ENCODE measurements around the gene CCDC88C. TPM values are rescaled to one million over a fixed set of nuclear protein-coding genes. Genes with fewer than 3 reads are reported as not detected.

The CCDC88C gene
- total RNA-seq, 1 donor = under 0.01 TPM

DNA sequence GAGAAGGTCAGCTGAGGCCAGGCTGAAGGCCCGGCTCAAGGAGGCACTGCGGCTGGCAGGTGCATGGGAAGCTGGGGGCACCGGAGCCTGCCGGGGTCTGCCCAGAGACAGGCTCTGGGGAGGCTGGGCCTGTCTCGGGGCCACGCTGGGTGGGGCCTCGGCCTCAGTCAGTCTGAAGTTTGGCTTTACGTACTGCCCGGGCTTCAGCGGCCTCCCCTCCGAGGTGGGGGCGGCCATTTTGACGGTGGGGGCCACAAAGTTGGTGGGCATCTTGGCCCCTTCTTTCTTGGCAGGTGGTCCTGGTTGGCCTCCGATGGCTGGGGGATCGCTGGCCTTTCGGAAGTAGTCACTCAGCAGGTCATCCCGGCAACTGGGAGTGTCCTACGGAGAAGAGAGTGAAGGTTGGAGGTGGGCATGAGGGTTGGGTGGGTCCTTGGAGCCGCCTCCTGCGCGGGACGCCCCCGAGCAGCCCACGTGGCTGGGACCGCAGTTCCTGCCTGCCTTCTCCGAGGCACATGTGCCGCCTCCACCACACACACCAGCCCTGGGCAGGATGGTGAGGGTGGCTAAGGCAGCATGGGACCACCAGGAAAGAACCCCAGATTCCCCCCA, 144.2 kb downstream of the CCDC88C start:
- no peak overlapping the region for H3K4me3 ChIP-seq (ENCODE audit: low read depth, low read length)
- no peak for DNase-seq (ENCODE audit: low read depth)
- TF ChIP-seq, protein P1, sequence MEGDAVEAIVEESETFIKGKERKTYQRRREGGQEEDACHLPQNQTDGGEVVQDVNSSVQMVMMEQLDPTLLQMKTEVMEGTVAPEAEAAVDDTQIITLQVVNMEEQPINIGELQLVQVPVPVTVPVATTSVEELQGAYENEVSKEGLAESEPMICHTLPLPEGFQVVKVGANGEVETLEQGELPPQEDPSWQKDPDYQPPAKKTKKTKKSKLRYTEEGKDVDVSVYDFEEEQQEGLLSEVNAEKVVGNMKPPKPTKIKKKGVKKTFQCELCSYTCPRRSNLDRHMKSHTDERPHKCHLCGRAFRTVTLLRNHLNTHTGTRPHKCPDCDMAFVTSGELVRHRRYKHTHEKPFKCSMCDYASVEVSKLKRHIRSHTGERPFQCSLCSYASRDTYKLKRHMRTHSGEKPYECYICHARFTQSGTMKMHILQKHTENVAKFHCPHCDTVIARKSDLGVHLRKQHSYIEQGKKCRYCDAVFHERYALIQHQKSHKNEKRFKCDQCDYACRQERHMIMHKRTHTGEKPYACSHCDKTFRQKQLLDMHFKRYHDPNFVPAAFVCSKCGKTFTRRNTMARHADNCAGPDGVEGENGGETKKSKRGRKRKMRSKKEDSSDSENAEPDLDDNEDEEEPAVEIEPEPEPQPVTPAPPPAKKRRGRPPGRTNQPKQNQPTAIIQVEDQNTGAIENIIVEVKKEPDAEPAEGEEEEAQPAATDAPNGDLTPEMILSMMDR (IDR thresholded peaks at IDR 0.05; ENCODE audit: insufficient read depth, low read length) = no peak

DNA sequence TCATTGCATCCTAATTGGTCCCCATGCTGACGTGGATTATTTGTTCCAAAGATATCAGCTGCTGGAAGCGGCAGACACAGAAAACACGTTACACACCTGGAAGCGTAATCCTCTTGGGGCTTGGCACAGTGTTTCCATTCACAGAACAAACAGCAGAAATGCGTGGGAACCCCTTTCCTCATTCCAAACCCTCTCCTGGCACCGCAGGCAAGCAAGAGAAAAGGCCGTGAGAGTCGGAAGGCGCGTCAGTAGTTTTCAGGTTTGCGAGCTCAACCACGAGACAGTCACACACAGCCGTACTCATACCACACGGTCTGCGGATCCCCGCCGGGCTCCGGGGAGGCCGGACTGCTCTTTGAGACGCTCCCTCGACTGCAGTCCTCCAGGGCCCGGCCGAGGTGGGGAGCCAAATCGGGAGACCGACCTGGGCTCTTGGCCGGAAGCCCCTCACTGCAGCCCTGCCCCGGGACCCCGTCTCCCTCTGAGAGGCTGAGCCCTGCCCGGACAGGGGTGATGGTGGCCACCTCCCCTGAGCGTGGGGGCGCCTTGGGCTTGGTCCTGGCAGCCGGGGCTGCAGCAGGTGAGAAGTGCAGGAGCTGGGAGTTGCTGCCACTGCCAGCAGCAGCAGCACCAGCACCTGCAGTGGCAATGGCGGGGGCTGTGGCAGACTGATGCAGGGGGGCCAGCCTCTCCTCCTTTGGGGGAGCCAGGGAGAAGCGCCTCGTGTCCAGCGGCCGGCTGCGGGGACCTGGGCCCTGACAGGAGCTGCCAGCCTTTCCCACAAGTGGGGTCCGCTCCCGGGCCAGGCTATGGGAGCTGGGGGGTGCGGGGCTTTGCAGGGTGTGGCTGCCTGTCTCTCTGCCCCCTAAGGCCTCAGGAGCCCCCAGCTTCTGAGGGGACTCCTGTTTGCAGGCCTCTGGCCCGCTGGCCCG, 145.0 kb downstream of the CCDC88C start:
- DNase-seq (ENCODE audit: low read depth) = no peak
- TF ChIP-seq, protein P1 (IDR thresholded peaks at IDR 0.05; ENCODE audit: insufficient read depth, low read length) = no peak
- H3K4me3 ChIP-seq (ENCODE audit: low read depth, low read length) = no peak overlapping the region

DNA sequence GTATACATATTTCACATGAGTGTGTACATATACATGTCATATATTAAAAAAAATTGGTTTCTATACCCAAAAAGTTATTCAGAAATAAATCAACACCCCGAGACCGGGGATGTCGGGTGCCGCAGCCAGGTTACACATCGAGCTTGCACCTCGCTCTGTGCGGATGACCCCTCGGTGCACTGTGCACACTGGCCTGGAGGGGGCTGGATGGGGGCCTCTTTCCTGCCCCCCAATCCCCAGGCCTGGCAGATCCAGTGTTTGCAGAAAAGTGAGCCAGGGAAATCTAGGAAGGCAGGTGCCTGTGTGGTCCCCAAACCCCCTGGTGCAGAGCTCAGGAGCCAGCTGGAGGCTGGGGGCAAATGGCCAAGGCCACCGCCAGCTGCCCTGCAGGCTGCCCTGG, 146.0 kb downstream of the CCDC88C start:
- no peak for DNase-seq (ENCODE audit: low read depth)
- H3K4me3 ChIP-seq (ENCODE audit: low read depth, low read length) = no peak overlapping the region
- TF ChIP-seq, protein P1 (IDR thresholded peaks at IDR 0.05; ENCODE audit: insufficient read depth, low read length) = no peak

DNA sequence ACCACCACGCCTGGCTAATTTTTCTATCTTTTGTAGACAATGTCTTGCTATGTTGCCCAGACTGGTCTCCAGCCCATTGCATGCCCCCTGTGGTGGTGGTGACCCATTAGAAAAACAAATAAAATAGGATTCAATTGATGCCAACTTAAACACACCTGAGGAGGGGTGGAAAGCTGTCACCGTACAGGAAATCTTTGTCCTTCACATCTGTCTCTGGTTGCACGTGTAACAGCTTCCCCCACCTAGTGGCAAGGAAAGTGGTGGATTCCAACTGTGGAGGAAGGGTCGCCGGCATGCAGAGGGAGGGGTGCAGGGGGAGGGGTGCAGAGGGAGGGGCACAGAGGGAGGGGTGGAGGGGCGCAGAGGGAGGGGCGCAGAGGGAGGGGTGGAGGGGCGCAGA, 147.0 kb downstream of the CCDC88C start:
- DNase-seq (ENCODE audit: low read depth) = no peak

DNA sequence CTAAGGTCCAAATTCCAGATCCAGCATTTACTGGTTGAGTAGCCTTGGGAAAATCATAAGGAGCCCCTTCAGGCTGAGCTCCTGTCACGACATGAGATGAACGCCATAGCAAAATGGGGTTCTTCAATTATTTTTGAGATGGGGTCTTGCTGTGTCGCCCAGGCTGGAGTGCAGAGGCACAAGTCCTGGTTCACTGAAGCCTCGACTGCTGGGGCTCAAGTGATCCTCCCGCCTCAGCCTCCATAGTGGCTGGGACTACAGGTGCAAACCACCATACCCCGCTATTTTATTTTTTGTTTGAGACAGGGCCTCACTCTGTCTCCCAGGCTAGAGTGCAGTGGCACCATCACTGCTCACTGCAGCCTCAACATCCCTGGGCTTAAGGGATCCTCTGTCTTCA, 147.4 kb downstream of the CCDC88C start:
- DNase-seq (ENCODE audit: low read depth) = no peak
- TF ChIP-seq, protein P1 (IDR thresholded peaks at IDR 0.05; ENCODE audit: insufficient read depth, low read length) = no peak
- H3K4me3 ChIP-seq (ENCODE audit: low read depth, low read length) = no peak overlapping the region

More for the DNA sequence above, 147.0 kb downstream of the CCDC88C start:
- H3K4me3 ChIP-seq (ENCODE audit: low read depth, low read length) = no peak overlapping the region
- TF ChIP-seq, protein P1 (IDR thresholded peaks at IDR 0.05; ENCODE audit: insufficient read depth, low read length) = no peak

DNA sequence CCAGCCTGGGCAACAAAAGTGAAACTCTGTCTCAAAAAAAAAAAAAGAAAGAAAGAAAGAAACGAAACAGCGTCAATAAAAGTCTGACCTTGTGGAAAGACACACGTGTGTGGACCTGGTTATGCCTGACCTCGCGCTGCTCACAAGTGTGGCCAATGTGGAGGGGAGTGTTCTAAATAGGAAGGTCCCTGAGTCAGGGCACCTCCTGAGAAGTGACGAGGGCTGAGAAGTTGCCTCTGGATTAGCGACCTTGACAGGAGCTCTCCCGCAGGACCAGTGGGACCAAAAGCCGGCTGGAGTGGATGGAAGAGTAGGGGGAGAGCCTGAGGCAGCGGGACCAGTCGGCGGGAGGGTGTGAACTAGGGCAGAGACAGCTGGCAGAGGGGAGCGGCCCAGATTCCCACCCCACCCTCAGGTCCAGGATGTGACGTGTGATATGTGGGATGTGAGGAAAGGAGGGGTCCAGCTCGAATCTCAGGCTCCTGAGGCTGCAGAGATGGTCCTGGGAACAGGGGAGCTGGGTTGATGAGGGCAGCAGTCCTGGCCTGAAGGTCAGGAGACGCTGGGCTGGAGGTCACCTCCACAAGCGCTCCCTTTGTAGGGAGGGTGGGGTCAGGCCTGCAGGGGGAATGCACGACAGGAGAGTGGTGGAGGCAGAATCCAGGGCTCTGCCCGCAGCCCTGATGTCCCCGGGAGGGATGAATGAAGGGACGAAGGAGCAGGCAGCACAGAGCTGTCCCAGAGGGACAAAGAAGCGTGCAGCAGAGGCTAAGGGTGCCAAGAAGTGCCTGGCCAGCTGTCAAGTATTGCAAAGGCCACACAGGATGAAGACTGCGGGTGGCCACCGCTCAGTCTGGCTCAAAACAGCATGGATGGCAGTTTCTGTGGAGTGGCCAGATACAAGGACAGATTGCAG, 148.3 kb downstream of the CCDC88C start:
- peak; percentile 29 for DNase-seq (ENCODE audit: low read depth)
- no peak overlapping the region for H3K4me3 ChIP-seq (ENCODE audit: low read depth, low read length)

More for the DNA sequence above, 148.3 kb downstream of the CCDC88C start:
- TF ChIP-seq, protein P1 (IDR thresholded peaks at IDR 0.05; ENCODE audit: insufficient read depth, low read length) = no peak

All from fibroblast of the aortic adventitia (primary cell).